Stimulated activated CD4-positive, alpha-beta T cell treated with anti-CD3 and anti-CD28 coated beads, Interleukin-15, amount 100 ng/mL, for 1 hour (primary cell): ENCODE measurements around the gene SYPL1.

Source experiments
- DNase-seq, 2 donors: peaks; one replicate each; pipeline ENCODE4 v3.0.0-alpha.2; 2020; ENCODE audit warnings: low read depth in 1 of 2, low spot score in 1 of 2

The SYPL1 gene

GRCh38 chr7:106095634-106096033 is 16.5 kb downstream of the SYPL1 start:
- no peak for DNase-seq

DNA sequence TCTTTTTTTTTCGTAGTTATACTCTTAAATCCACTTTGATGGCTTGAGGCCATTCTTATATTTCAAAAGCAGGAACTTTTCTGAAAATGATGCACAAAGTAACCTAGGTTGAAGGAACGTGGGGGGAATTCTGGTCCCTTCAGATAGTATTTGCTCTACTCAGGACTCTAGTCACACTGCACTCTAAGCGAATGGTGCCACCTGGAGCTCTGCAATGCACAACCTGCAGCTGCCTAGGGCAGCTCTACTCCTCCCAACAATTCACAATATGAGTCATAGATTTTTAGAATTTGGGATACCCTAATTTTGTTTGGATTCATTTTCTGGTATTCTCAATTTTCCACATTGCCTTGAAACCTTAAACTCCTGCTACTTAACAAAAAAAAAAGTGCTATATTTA is 17.3 kb downstream of the SYPL1 start:
- no peak for DNase-seq

GRCh38 chr7:106092204-106092603 is 19.9 kb downstream of the SYPL1 start:
- DNase-seq = no peak

GRCh38 chr7:106089647-106090046 is 22.5 kb downstream of the SYPL1 start:
- no peak for DNase-seq

GRCh38 chr7:106088014-106088413 is 24.1 kb downstream of the SYPL1 start:
- no peak for DNase-seq

DNA sequence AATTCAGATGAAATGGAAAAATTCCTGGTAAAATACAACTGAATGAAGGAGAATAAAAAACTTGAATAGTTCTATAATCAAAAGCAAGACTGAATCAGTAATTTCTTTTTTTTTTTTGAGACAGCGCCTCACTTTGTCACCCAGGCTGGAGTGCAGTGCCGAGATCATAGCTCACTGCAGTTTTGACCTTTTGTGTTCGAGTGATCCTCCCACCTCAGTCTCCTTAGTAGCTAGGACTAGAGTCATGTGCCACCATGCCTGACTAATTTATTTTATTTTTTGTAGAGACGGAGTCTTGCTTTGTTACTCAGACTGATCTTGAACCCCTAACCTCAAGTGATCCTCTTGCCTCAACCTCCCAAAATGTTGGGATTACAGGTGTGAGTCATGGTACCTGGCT is 26.1 kb downstream of the SYPL1 start:
- DNase-seq = no peak

DNA sequence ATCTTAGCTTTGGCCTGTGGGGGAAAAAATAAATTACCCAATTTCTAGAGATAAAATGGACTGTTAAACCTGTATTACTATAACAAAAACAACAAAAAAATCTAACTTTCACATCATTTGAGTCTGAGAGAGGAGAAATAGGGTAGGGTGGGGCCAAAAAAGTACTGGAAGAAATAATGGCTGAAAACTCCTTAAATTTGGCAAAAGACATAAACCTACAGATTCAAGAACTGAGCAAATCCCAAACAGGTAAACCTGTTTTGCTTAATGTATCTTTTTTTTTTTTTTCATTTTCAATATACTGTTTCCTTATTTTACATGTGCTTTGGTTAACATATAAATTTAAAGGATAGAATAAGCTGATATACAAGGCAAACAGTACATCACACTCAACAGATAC is 27.1 kb downstream of the SYPL1 start:
- no peak for DNase-seq

DNA sequence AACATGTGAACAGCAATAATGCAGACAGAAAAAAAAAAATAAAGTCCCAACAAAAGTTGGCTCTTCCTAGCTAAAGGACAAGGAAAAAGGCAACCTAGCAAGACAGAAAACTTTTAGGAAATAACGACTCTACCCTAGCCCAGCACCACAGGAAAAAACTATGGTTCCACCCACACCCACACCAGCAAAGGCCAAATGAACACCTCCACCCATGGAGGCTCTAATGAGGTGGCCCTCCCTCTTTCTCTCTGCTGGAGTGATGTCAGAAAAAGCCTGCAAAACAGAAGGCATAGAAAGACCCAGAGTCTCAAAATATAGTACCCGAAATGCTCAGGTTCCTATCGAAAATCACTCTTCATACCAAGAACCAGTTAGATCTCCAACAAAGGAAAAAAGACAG is 28.4 kb downstream of the SYPL1 start:
- no peak for DNase-seq

DNA sequence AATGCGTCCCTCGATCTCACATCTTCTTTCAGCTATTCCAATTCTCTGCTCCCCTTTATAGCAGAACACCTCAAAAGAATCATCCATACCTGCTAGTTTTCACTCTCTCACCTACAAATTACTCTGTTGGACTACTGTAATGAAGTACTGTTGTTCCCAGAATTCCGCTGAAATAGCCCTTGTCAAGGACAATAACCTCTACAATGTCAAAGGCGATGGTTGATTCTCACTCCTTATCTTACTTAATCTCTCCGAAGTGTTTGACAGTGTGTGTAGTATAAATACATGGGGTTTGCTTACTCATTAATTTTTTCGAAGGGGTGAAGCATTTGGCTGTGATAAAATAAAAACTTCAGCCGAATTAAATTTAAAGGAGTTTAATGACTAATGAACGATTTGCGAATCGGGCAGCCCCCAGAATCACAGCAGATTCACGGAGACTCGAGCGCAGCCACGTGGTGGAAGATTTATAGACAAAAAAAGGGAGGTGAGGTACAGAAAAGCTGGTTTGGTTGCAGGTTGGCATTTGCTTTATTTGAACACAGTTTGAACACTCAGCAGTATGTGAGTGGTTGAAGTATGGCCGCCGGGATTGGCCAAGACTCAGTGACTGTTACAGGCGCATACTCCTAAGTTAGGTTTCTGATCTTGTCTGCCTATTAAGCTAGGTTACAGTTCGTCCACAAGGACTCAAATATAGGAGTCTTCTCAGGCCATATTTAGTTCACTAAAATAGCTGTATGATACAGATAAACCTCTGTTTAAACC is 29.8 kb downstream of the SYPL1 start:
- no peak for DNase-seq

DNA sequence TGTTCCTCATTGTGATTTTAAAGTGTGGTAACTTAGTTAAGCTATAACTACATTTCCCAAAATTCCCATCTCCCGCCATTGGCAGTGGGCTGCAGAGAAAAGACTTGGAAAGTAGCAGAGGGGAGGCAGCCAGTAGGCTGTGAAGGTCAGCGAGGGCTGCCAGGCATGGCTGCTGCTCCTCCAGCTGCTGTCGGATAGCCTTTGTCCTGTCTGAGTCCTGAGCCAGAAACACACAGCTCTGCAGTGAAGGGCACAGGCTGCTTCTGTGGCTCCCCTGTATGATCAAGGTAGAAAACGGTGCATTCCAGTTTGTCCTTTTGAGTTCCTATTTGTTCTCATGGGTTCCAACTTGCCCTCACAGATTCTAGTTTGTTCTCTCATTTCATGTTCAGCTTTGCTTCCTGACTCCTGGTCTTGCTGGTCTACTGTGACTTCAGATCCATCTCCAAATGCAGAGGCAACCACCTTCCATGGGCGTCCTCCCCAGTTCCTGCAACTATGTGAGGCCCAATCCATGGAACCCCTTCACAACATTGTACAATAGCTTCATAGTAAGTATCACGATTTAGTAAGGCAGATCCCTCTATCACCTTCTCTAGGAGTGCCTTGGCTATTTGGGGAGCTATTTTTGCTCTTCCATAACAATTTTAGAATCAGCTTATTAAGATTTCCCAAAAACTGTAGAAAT is 31.7 kb downstream of the SYPL1 start:
- DNase-seq = no peak

DNA sequence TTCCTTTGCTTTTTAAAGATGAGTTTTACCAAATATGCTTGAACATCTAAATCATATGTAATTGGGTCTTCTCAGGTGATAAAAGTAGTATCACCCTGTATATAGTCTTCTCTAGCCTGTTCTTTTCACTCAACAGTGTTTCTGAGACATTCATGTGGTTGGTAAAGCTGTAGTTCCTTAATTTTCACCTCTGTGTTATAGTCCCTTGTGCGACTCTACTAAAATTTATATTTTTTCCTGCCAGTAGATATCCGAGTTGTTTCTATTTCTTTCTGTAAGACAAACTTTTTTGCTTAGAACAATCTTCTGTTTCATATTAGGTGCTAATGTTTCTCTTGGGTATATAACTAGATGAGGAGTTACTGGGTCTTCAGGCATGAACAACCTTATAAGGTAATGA is 35.6 kb downstream of the SYPL1 start:
- no peak for DNase-seq

DNA sequence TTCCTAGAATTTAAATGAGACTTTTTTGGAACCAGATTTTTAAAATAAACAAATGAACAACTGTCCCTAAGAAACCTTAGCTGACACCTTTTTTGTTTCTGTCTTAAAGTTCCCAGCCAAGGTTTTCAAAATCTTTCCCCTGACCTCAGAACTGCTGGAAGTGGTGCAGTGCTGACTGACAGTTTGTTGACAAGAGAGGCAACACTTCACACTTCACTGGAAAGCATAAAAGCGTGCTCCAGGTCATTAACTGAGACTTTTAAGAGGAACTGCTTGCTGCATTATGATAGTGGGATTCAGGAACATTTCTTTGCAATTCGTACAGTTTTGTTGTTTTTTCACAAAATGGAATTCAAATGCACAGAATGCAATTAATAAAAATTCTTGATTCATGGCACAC is 36.2 kb downstream of the SYPL1 start:
- no peak for DNase-seq

DNA sequence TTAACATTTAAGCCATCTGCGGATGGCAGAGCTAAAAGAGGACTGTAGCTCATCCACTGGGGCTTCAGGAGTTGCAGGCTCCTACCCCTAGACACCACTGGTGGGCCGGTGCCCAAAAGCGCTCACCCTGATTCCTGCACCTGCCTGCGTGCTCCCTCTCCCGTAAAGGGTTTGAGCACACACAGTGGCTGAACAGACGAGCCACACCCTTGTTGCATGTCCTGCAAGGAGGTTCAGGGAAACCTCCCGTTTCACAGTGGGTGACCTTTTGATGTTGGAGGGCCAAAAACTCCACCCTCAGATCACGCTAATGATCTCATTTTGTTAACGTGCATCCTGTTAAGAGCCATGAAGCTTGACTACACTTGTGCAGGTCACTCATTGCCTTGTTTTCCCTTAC is 37.9 kb downstream of the SYPL1 start:
- DNase-seq = no peak

DNA sequence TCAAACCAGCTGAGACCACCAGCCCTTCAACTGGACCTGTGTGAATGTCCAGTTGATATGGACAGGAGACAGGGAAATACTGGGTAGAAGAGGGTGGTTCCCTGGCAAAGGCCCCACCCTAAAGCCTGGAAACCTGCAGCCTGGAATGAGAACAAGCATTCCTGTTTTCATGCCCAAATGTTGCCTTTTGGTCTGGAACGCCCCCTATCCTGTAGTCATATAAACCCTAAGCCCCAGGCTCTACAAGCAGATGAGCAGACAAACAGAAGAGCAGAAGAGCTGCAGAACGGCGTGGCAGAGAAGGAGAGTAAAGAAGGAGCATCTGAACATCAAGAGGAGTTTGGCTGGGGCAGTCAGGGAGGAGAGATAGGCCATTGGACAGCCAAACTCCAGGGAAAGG is 38.4 kb downstream of the SYPL1 start:
- DNase-seq = no peak

- DNase-seq = no peak
Observed at GRCh38 chr7:106072715-106073091, 39.4 kb downstream of the SYPL1 start.

DNA sequence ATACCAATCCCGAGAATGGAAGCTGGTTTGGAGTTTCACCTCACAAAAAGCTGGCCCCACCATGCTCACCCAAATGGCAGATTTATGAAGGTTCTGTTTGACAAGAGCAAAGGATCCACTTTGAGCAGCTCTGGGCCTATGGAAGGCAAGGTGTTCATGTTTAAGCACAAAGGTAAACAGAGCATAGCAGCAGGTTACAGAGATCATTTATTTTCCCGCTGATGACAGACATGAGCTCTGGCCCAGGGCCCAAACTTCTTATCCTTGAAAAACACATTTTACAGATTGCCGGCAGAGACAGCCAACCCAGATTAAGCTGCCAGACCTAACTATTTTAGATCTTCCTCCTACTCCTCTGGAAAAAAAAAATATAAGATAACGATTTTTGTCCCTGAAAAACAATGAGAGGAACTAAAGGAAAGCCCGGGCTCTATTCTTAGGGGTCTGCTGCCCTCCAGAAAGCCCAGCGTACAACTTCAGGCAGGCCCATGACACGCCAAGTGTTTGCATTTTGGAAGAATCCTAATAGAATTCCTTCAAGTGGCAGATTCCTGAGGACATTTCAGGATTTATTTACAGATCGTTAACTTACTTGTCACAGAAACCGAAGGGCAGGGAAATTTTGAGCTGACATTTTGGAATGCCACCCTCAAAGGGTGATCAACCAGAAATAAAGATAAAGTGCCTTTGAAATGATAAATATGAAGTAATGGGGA is 40.0 kb downstream of the SYPL1 start:
- no peak for DNase-seq

DNA sequence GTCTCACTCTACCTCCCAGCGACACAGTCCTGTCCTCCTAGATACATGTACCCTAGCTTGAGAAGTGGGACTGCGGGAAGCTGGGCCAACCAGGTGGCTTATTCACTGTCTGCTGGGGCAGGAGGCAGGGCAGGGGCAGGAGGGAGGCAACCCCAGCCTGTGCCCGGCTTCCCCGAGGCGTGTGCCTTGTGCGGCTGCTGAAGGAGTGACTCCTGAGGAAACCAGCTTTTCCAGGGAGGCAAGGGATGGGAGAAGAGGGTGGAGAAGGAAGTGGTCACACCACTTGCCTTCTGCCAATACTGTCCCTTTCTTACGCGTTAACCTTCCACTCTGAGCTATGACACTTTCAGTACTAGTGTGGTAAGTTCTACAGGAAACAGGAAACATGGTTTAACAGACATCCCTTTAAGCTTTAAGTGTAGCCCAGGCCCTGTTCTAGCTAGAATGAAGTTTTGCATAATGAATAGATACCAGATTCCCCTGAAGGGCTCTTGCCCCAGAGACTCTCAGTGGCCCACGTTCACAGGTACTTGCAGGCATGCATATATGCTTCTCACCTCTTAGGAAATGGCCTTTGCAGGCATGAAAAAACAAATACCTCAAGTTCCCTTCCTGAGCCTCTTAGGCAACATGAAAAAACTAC is 40.6 kb downstream of the SYPL1 start:
- no peak for DNase-seq

DNA sequence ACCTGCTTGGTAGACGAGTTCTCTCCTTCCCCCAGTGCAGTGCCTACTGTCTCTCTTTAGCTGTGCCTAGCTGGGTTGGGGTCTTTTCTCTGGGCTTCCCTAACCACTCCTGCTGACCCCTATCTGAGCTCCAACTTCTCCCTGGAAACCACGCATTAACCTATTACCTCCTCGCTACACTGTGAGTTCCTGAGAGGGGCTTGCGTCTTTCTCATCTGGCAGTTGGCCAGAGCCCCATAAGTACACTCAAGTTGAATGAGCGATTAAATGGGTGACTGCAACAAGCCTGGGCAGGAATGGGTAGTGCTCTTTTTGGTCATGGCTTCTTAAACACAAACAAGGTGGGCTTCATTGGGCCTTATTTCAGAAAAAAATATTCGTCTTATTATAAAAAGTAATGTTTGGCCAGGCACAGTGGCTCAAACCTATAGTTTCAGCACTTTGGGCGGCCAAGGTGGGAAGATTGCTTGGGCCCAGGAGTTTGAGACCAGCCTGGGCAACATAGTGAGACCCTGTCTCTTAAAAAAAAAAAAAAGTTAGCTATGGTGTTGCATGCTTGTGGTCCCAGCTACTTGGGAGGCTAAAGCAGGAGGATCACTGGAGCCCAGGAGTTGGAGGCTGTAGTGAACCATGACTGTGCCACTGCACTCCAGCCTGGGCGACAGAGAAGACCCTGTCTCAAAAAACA is 41.4 kb downstream of the SYPL1 start:
- no peak for DNase-seq

DNA sequence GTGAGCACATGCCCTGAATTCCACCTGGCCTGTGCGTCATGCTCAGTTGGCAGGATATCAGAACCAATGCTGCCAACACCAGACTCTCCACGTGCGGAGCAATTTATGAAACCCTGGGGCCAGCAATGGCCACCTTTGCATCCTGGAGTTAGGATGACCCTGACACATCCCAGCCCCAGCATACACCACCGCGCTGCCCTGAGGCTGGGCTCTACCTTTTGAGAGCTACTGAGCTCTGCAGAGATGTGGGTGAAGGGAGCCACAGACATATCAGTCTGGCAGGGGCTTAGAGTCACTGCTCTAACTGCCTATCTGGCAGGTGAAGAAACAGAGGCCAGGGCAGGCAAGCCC is 41.9 kb downstream of the SYPL1 start:
- DNase-seq = no peak

GRCh38 chr7:106069471-106070200 is 42.5 kb downstream of the SYPL1 start:
- no peak for DNase-seq

DNA sequence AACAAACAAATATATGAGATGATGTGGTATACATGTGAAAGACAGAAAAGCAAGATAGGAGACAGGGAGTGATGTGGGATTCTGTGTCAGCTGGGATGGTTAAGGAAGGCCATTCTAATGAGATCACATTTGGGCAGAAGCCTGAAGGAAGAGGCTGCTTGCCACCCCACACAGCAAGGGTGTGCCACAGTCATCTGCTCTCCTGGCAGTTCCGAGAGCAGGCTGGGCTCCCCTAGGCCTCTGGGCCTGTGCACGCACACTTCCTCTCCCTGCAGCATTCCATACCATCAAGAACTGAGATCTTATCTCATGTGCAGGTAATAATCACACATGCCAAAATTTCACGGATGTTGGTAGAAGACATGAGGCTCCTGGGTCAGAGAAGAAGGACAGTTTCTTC is 43.1 kb downstream of the SYPL1 start:
- no peak for DNase-seq
